ENCODE data around the gene OR2A14.

DNA sequence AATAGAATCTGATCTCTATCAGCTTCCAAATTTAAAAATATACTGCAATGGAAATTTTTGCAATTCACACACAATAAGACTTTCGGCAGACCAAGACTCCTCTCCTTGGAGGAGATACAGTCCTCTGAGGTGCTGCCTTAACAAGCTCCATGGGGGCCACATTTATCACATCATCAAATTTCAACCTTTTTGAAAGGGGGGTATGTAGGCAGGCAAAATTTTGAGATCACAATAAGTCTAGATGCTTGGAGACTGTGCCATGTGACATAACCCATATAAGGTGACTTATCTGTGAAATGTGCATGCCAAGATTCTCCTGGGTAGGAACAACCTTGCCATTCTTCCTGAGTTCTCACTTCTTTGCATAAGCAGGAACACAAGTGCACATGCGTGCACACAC lies 37.0 kb upstream of the OR2A14 start, which contains the start of gene OR2A12:
- TF ChIP-seq POLR2A (IDR thresholded peaks at IDR 0.05), result no peak
- TF ChIP-seq, protein P1, sequence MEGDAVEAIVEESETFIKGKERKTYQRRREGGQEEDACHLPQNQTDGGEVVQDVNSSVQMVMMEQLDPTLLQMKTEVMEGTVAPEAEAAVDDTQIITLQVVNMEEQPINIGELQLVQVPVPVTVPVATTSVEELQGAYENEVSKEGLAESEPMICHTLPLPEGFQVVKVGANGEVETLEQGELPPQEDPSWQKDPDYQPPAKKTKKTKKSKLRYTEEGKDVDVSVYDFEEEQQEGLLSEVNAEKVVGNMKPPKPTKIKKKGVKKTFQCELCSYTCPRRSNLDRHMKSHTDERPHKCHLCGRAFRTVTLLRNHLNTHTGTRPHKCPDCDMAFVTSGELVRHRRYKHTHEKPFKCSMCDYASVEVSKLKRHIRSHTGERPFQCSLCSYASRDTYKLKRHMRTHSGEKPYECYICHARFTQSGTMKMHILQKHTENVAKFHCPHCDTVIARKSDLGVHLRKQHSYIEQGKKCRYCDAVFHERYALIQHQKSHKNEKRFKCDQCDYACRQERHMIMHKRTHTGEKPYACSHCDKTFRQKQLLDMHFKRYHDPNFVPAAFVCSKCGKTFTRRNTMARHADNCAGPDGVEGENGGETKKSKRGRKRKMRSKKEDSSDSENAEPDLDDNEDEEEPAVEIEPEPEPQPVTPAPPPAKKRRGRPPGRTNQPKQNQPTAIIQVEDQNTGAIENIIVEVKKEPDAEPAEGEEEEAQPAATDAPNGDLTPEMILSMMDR (IDR thresholded peaks at IDR 0.05), result no peak
